Right renal cortex interstitium (tissue), 3 donors: Measurements from ENCODE around the gene ACVR1B. TPM values are rescaled to one million over a fixed set of nuclear protein-coding genes. Genes with fewer than 3 reads are reported as not detected.
A peak's percentile ranks its signal among the peaks of the same experiment; 100 is the strongest.

Experiments
- DNase-seq, 3 donors: peaks; one replicate each; pipeline ENCODE4 v3.0.0-alpha.2; 2013; ENCODE audit warnings: low read depth in 3 of 3, low spot score in 2 of 3
- polyA plus RNA-seq, 3 donors: library from polyadenylated mRNA; unstranded; fragments of 120-200 nt; gene quantifications; one replicate each; pipeline ENCODE4 v1.2.1, GENCODE V29; 2013; ENCODE audit not compliant: insufficient read length in 3 of 3

Gene ACVR1B
- polyA plus RNA-seq, 3 donors: 58.9 to 61.0 (median 60.5) TPM

DNA sequence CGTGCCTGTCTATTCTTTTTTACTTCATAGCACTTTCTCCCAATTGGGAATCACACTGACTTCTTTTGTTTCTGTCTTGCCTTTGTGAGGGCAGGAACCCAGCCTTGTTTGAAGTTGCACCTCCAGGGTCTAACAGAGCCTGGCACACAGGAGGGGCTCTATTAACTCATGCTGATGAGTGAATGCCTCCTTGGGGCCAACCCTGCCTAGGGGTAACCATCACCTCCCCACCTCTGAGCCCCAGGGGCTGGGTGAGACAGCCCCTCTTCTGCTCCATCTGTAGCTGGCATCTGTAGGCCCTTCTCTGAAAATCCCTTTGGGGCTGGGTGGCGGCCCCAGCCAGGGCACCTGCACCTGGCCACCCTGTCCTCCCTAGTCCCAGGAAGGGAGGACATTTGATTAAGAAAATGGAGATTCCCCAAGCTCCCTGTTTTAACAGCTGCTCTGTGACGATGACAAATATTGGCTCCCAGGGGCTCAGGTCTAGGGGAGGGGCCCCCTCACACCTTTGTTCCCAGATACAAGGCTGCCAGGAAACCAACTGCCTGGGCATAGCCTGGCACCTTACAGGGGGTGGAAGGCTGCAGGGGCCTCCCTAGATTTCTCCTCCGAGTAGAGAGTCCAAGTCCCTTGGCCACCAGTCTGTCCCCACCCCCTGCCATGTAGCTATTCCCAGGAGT, 67.1 kb downstream of the ACVR1B start:
- DNase-seq: no peak

DNA sequence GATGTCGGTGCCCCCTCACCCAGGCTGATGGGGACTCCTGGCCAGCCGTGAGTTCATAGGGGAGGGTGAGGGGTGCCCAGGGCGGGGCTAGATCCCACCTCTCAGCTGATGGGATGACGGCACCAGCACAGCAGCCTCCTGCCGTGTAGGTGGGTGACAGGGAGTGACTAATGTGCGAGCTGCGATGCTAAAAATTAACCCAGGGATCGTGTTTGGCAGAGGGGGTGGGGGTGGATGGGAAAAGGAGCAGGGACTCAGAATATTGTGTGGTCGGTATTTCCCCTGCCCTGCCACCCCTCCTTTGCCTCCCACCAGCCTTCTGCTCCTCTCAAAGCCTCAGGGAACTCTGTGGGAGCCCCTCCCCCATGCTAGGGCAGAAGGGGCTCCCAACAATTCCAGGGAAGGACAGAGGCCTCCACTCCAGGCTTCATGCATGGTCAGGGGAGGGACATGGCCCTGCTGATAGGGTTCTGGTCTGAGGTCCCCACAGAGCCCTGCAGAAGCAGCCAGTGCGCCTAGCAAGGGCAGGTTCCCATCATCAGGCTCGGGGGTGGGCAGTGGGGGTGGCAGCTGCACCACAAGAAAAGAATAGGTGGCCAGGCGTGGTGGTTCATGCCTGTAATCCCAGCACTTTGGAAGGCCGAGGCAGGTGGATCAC, 67.7 kb downstream of the ACVR1B start:
- DNase-seq: no peak

DNA sequence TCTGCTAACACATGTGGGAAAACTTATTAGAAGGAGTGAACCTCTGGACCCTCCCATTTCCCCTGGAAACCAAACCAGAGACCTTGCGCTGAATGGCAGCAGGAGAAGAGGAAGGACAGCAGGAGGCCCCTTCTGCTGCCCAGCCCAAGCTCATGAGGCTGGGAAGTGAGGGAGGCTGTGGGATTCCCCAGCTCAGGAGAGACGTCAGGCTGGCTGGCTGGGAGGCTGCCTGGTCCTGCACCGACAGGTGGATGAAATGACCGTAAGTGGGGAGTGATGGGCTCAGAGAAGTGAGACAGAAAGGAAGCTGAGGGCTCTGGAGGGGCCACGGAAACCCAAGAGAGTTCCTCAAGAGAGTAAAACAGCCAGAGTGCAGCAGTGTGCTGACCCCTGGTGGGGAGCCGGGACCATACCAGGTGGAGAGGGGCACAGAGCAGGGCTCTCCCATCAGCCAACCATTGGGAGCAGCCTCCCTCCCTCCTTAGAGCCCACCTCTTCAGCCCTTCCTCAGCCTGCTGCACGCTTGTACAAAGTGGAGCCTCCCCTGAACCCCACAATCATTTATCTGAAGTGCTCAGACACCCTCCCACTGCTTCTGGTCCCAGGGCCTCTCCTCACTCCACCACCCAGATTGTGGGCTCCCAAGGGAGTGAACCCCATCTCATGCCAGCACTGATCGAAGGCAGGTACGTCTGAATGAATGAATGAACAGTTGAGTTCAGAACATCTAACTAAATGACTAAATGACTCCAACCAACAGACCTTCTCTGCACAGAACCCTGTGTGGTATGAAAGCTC, 69.2 kb downstream of the ACVR1B start:
- DNase-seq: no peak

DNA sequence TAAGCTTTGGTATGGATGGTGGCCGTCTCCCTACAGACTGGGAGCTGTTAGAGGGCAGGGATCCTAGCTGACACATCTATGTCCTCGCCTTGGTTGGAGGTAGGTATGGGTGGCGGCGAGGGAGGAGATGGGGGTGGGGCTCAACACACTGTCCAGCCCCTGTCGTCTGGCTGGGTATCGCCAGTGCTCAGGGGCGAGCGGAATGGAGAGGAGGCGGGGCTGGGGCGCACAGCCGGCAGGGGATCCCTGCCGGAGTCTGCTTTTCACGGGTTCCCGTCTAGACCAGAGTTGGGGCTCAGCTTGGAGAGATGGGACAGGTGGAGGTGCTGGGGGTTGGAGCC, 71.3 kb downstream of the ACVR1B start:
- DNase-seq: no peak

DNA sequence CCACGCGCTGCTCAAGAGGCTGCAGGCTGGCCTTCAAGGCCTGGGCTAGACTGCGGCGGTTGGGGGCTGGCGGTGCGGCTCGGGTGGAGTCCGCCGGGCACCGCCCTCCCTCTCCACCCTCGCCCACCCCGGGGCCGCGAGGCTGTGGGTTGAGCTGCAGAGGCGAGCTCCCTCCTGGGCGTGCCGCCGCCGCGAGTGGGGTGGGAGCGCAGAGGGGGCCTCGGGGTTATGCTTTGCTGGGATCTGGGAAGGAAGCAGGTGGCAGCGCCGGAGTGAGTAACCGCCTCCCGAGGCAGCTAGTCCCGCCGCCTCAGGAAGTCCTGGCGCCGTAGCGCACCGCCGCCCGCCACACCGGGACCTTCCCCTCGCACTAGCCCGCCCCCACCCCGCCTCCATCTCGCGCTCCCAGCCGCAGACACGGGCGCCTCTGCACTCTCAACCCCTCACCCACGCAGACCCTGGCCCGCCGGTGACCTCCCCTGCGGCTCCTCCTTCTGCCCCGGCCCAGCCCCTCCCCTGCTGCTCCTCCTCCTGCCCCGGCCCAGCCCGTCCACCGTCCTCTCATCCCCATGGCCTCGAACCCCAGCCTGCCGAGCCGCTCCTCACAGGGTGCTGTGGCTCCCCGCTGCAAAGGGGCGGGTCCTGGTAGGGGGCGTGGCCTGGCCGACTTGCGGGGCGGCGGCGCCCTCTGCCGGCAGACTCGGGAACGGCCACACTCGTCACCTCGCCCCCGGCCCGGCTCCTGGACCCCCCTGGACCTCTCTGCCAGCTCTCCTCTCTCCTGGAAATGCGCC, 71.9 kb downstream of the ACVR1B start:
- no peak for DNase-seq

DNA sequence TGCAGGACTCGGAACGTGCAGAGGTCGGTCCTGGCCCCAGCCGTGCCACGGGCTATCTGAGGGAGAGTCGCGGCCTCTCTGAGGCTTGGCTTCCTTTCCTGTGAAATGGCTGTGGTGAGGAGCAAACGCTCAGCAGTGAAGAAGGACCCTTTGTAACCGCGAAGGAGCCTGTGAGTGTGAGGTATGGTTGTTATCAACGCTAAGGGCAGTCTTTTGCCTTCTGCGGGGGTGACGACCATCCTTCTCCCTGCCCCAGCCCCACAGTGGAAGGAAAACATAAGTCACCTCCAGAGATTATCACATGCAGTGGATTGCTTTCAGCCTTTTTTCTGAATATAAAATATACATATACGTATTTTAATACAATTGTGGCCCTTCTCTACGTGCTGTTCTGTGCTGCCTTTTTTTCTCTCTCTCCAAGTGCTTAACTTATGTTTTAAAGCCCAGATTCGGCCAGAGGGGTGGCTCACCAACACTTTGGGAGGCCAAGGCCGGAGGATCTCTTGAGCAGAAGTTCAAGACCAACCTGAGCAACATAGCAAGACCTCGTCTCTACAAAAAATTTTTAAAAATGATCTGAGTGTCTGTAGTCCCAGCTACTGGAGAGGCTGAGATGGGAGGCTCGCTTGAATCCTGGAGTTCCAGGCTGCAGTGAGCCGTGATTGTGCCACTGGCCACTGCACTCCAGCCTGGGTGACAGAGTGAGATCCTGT, 72.6 kb downstream of the ACVR1B start:
- DNase-seq: no peak

DNA sequence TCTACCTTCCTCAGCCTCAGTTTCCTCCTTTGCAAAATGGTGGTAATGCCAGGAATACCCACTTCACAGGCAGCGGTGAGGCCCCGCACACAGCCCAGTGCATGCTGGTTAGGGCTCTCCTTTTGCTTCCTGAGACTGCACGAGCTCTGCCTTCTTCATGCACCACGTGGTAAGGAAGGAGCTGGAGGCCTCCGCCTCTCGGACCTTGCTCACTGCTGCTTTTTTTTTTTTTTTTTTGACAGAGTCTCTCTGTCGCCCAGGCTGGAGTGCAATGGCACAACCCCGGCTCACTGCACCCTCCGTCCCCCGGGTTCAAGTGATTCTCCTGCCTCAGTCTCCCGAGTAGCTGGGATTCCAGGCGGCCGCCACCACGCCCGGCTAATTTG, 73.3 kb downstream of the ACVR1B start:
- DNase-seq: no peak

DNA sequence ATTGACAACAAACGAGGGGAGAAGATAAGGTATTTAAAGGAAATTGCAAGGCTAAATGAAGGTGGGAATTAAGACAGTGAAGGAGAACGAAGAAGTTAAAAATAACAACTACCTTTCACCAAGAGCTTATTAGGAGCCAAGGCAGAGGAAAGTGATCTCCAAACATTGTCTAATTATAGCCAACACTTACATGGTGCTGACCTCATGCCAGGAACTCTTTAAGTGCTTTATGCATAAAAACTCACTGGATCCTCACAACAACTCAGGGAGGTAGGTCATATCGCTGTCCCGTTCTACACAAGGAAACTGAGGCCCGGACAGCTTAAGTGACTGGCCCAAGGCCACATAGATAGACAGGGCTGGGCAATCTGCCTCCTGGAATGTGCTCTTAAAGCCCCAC, 74.8 kb downstream of the ACVR1B start:
- no peak for DNase-seq

DNA sequence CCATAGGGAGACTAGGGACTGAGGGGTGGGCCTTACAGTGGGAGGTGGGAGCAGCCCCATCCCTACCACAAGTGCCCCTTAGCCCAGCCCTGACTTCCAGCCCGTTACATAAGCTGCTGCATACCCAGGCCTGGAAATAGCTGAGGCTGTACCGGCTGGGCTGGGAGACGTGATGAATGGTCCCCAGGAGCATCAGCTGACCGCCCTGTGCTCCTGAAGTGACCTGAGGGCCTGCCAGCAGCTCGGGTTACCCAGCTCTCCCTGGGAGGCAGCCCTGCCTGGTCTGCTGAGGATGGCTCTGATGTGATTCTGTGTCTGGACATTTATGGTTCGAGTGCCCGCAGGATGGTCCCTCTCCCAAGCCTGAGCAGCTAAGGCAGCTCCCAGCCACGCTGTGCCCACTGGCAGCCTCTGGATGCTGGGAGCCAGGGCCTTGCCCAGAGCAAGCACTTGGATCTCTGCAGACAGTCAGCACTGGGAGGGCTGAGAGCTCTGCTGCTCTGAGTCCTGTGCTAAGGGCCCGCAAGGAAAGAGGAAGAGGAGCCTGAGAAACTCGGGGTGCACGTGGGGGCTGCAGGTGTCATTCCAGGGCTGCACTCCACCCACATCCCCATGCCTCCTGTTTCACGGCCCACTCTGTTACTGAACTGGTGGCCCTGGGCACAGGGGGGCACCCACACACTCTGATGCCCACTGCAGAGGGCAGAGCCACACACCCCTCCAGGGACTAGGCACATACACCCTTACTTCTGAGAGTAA, 75.8 kb downstream of the ACVR1B start:
- no peak for DNase-seq

DNA sequence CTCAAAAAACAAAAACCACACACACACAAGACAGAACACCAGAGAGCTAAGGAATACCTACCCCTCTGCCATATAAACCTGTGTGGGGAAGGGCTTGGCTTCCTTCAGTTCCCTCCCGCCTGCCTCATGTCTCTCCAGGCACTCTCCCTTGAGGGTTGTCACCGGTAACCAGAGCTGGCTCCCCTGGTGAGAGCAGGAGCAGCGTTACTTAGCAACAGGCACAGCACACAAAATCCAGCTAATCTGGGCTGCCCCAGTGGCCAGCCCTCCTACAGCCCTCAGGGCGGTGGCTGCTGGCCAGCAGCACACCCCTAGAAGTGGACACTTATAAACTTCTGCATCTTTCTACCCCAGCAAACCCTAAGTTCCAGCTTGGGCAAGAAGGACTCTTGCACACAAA, 78.2 kb downstream of the ACVR1B start:
- no peak for DNase-seq

DNA sequence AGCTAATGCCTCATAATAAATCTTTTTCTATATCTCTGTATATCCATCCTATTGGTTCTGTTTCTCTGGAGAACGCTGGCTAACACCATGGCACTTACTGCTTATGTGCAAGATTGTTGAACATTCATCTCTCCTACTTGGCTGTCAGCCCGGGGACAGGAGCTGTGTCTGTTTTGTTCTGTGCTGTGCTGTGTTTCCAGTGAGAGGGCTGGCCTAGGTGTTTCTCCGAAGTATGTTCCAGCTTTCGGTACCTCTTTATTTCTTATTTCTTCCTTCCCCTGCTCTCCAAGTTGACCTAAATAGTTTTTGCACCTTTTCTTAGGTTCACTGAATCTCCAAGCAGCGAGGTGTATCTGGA, 80.9 kb downstream of the ACVR1B start:
- DNase-seq: no peak

DNA sequence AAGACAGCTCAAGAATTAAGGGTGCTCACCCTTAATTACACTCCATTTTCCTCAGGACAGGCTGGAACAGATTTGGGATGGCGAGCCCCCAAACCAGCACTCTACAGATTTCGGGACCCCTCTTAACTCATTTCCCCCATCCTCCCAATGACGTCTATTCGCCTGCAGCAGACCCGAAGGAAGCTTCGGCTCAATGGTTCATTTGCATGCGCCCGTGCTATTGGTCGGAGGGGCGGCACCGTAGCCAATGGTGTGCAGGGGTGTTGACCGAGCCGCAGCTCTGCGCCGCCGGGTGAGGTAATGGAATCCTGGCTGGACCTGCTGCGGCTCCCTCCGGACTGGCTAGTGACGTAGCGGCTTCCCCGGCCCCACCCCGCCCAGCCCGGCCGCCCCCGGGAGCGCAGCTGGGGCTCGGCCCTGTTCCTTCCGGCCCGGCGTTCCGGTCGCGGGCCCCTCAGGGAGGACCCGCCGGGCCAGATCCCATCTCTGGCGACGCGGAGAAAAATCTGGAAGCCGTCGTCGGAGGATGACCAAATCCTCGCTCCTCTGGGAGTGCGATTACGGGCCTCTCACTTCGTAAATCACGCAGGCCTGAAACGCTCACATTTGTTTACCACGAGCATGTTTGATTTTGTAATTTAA, 81.4 kb downstream of the ACVR1B start:
- peak; percentile 86 to 91 (median 88) for DNase-seq

DNA sequence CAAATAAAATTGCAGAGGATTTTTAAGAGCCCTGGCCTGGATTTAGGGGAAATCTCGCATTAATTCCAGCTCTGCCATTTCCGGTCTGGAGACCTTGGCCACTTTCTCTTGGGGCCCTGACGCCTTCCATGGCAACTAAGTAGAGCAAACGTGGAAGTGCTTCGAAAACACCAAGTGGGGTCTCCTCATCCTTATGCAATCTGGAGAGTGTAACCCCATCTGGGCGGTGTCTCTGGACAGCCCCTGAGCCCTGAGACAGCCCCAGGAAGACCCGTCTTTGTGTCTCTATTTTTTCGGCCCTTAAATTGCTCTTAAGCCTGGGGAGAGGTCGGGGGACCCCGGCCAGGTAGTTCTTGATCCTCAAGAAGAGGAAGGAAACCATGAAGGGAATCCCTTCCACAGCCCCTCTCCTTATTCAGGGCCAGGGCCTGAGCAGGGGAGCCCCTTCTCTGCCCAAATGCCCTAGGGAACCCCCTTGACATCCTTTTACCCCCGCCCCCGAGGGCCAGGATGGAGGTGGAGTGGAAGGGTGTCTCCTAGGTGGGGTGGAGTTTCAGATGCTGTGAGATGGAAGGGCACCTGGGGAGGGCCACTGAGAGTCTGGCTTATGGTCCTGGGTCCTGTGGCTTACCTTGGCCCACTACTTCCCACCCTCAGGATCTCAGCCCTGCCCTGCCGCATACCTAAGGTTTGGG, 82.1 kb downstream of the ACVR1B start:
- no peak for DNase-seq

DNA sequence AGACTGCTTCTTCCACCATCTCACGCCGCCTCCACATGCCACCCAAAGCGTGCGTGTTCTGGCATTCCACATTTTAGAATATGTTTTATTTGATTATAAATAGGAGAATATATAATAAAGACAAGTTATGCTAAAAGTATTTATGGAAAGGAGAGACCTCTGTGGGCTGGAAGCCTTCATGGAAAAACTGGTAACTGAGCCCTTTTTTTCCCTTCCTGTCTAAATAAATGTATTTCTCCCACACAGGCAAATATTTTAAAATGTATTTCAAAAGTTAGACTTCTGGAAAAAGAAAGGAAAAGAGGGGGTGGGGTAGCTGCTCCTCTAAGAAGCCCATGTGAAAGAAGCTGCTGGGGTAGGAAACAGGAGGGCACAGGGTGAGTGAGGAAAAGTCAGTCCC, 83.7 kb downstream of the ACVR1B start:
- DNase-seq: no peak

DNA sequence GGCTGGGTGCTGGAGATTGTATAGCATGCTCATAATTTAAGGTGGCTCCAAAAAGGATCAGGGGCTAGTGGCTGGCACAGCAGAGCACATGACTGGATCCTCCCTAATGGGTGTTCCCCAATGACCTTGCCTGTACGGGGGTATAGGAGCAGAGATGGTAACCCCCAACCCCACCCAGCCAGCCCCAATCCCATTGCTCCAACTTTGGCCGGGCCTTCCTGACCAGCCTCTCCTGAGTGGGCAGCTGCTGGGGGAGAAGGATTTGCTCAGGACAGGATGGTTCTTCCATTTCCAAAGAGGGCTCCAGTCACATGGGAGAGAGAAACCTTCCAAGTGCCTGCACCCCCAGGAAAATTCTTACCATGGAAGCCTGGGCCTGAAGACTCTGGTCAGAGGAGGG, 84.4 kb downstream of the ACVR1B start:
- DNase-seq: no peak

DNA sequence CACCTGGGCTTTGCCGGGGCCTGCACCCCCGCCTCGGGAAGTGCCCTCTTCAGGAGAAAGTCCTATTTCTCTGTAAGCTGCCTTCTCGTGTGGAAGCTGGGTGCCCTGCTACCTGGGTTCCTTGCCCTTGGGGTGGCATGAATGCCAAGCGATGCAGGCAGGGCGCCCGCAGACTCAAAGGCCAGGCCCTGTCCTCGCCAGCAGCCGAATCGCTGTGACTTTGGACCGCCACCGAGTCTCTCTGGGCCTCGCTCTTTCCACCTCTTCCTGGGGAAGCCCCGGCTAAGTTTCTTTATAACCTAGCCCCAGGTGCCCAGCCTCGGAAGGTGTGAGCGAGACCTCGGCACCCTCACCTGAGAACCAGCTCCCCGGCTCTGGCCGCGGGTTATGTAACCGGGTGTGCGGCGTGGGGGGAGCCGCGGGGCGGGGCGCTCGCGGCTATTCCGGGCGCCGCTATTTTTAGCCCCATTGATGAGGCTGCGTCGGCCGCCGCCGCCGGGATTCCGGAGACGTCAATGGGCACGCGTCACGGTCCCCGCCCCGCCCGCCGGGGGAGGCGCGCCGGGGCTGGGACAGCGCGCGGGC, 85.2 kb downstream of the ACVR1B start:
- DNase-seq: no peak

DNA sequence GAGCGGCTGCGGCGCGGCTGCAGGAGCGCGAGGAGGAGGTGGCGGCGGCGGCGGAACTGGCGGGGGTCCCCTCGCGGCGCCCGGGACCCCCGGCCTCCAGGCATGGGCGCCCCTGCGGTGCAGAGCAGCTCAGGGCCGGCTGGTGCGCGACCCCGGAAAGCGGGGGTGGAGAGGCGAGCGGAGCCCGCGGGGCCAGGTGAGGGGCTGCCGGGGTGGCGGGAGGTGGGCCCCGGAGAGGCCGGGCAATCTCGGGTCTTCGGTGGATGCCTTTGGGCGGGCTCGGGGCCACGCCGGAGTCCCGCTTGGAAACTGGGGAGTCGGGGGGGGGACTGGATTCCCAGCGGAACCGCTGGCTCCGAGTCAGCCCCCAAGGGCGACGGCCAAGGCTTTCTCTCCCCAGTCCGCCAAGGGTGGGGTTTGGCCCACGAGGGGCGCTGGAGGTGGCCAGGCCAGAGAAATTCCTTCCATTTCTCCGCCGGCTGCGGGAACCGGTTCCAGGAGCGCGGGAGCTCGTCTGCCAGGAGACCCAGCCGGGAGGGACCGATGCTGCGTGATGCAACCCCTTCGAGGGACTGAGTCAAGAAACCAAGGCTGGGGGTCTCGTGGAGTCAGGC, 85.9 kb downstream of the ACVR1B start:
- no peak for DNase-seq

DNA sequence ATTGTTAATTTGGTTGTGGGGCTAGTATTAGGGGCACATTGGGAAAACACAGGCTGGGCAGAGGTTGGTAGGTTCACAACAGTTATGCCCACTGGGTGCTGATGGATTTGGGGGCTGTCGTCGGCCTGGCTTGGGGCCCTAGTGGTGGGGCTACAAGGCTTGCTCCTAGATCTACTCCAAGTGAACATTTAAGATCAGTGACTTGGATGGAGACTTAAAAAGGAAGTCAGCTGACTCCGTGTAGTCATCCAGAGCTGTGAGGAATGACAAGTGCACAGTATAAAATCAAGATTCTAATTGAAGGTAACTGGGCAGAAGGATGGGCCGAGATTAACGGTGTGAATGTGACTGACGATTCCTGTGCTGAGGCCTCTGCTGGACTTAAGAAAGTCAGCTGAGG, 86.9 kb downstream of the ACVR1B start:
- no peak for DNase-seq
